SK-N-MC (cell line): ENCODE measurements around the gene ARHGEF10L.

Experiments used
- EZH2 ChIP-seq: fragments of 200-600 bp; sonication (generic); IDR thresholded peaks from one replicate; pipeline ENCODE4 v1.6.1; 2017; ENCODE audit warnings: antibody characterized with exemption
- FOXP2 ChIP-seq: optimal IDR thresholded peaks from 2 replicates; pipeline ENCODE3; 2011; ENCODE audit warnings: mild to moderate bottlenecking, moderate library complexity; ENCODE audit not compliant: insufficient read depth; ENCODE audit errors: extremely low read length, control extremely low read depth
- POLR2AphosphoS5 ChIP-seq: IDR thresholded peaks from 2 replicates; pipeline ENCODE4 v1.6.1; 2012; ENCODE audit warnings: mild to moderate bottlenecking, low read depth, low read length, borderline replicate concordance

DNA sequence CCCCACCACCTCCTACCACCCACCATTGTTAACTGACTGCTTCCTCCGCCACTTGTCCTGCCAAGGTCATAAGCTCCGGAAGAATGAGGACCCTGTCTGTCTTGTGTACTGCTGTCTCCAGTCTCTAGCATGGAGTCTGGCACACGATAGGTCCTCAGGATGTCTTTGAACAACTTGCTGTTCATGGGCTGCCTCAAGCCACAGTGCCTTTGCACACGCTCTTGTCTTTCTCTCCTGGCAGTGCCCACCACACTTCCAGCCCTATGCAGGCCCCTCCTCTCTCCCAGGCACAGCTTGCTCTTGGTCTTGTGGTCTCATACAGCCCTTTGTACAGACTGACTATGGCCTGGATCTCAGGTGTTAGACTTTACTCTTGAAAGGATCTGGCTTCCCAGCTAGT, 97.6 kb downstream of the ARHGEF10L start:
- TF ChIP-seq EZH2 (no peak), POLR2AphosphoS5 (no peak), FOXP2 (no peak)
